Placental epithelial cell (primary cell): ENCODE measurements around the gene C2CD2L. TPM values are rescaled to one million over a fixed set of nuclear protein-coding genes. Genes with fewer than 3 reads are reported as not detected.

Experiments used
- total RNA-seq: library from RNA; depleted of rRNA; stranded (reverse); fragments of >200 nt; gene quantifications from 2 replicates; pipeline ENCODE4 v1.2.3, GENCODE V29; 2012

Gene C2CD2L
- total RNA-seq, result 2.4 and 4.6 TPM in 2 replicates

DNA sequence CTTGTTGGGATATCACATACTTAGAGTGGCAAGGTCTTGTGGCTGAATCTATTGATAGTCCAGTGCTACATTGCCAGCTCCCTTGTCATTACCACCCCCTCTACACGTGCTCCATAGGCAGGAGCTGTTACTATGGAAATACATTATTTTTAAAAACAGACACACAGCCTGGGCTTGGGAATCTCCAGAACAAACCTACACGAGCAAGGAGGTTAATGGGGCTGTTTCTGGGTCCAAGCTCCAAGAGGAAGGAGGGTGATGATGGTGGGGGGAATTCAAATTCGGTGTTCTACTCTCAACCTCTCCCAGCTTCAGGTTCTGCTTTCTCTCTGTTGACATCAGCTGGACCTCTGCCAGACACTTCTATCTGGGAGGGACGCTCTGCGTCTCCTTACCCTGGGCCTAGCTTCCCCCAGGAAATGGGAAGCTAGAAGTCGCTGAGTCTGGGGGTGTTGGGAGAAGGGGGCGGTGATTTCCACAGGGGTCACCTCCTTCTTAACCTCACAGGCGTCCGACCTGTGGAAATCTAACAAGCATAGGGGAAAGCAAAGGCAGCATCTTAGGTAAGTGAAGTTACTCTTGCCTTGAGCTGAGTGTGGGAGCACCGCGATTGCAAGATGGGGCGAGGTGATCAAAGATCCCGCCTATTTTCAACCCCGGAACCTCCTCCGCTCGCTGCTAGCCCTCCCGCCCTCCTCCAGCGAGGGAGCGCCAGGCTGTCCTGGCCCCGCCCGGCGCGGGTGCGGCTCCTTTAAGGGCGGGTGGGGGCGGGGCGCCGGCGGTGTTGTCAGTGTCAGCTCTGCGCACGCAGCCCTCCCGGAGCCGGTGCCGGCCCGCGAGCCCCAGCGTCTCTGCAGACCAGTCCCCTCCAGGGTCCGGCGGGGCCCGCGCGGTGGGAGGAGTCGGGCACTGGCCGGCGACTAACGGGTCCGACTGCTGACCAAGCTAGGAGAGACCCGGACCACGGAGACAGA lies at the start of gene C2CD2L:
Gene C2CD2L, plus strand, starts transcription at position 781 of the 974 bp plus-strand sequence. CDS start 398 bp downstream, outside the sequence.

DNA sequence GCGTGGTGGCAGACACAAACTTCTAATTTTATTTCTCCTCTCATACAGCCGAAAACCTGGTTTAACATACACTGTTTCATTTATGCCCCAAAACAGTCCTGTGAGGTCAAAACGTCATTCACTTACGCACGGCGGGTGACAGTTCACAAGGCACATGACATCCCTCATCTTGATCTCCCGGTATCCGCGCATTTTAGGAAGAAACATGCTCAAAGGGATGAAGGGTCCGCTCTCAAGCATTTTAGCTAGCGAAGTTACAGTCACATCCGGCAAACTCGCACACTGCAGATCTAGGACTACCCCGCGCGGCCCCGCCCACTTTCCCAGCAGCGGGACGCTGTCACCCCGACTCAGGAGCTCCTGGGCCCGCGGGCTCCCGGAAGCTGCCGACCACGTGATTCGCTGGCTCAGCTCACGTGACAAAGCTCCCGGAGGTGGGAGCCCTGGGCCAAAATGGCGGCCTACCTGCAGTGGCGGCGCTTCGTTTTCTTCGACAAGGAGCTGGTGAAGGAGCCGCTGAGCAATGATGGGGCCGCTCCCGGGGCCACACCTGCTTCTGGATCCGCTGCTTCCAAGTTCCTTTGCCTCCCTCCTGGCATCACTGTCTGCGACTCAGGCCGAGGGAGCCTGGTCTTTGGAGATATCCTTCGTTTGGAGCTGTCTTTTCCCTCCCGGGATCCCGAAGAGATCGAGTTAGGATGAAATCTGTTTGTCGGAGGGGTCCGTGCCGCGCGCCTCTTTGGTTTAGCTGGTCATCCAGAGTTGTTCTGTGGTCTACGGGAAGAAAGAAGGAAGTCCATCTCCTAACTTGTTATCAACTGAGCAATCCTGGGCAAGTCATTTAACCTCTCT lies 39.5 kb upstream of the C2CD2L start, which contains the start of gene VPS11:
Gene VPS11, plus strand, starts transcription at position 448 of the 852 bp plus-strand sequence. Its CDS starts 6 bp downstream, at position 454.

DNA sequence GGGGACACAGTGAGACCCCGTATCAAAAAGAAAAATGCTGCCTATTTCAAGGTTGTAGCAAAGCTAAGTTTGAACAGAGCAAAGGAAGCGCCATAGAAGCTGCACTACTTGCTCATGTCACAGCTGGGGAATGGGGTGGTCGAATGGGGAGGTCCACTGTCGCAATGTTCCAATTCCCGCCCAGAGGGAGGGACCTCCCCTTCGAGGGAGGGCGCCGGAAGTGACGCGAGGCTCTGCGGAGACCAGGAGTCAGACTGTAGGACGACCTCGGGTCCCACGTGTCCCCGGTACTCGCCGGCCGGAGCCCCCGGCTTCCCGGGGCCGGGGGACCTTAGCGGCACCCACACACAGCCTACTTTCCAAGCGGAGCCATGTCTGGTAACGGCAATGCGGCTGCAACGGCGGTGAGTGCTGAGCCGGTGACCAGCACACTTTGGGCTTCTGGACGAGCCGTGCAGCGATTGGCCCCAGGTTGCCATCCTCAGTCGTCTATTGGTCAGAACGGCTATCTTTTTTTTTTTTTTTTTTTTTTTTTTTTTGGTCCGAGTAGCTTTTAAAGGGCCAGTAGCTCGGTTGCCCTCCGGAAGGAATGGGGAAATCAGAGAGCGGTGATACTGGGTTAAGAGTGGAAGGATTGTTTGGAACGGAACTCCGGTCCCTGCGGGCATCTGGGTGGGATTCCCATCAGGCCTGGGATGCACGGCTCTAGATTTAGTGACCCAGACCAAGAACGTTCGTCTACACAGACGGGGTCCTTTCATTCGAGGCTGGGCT lies 22.3 kb upstream of the C2CD2L start, which contains the start of gene HMBS:
Gene HMBS, plus strand, starts transcription at position 219 of the 774 bp plus-strand sequence. Its CDS starts 153 bp downstream, at position 372.

DNA sequence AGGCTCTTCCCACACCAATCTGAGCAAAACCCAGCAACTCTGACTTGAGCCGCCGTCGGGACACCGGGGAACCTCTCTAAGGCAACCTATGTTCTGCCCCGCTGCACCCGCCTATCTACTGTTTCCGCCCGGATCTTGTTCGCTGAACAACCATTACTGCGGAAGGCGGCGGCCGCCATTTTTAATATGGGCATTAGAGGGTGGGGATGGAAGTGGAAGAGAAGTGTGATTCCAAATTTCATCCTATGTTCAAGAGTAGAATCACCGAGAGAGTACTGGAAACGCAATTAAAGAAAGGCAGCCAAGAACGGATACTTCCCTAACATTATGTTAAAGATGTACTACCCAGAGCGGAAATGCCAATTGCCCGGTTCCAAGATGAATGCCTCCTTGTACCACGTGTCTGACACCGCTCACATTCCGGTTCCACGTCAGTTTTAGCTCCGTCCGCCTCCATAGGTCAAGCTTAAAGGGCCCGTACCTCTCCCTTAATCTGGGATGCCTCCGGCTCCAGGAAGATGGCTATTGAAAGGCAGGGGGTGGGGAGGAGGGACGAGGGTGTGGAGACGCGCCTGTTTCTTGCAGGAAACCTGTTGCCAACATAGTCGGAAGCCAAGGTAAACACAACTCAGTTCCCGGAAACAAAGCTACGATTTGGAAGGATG lies 5.3 kb upstream of the C2CD2L start, which contains the start of gene DPAGT1:
Gene DPAGT1, minus strand, starts transcription at position 95 of the 665 bp plus-strand sequence. CDS start 198 bp downstream, outside the sequence.

DNA sequence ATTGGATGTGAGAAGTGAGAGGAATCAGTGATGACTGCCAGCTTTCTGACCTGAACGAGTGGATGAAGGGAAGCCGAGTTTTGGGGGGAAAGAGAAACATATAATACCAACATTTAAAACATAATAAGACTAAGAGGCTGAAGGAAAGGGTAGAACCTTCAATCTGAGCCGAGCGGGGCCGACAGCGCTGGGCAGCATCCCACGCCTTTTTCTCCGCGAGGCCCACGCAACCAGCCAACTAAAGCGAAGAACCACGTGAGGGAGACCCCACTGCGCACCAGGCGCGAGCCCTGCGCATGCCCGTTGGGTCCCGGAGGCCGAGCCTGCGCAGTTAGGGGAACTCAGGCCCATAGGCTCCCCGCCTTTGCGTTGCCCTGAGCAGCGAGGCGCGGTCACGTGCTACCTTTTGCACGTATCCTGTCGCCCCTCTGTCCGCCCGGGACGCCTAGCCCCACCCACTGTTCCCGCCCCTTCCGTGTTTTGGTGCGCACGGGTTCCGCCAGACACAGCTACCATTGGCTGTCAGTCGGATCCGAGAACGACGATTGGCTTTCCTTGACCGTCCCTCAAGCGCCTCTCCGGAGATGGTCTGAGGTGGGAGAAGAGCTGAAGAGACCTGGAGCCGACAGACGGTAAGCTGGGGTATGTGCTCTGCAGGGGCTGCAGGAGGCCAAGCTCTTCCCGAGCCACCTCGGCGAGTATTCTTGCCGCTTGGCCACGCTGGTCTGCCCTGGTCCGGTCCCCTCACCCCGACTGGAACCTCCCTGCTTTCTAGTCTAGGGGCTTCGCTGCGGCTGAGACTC lies 14.1 kb downstream of the C2CD2L start, which contains the start of gene HINFP:
Gene HINFP, plus strand, starts transcription at position 573 of the 803 bp plus-strand sequence. CDS start 5,365 bp downstream, outside the sequence.

GRCh38 chr11:119149018-119149785 lies 42.1 kb downstream of the C2CD2L start, which contains the start of gene ABCG4:
TSS of gene ABCG4 (plus strand) at chr11:119149052. CDS start at chr11:119149966, 914 bp downstream.

Other genes starting within 250 kb of the C2CD2L start
- 0.11 TPM in 1 of 2 replicates, not detected in the other for gene CXCR5, start 223.5 kb upstream of the C2CD2L start, total RNA-seq
- gene BCL9L, start 181.4 kb upstream of the C2CD2L start, total RNA-seq, result 31.4 and 35.3 TPM in 2 replicates
- gene UPK2, start 151.0 kb upstream of the C2CD2L start, total RNA-seq, result 0.33 and 2.4 TPM in 2 replicates
- gene FOXR1, start 135.6 kb upstream of the C2CD2L start, total RNA-seq, result not detected in 2 replicates
- gene CENATAC, start 109.2 kb upstream of the C2CD2L start, total RNA-seq, result 16.8 and 20.8 TPM in 2 replicates
- 703 and 705 TPM in 2 replicates for gene RPS25, start 89.0 kb upstream of the C2CD2L start, total RNA-seq
- gene TRAPPC4, start 88.6 kb upstream of the C2CD2L start, total RNA-seq, result 91.3 and 95.8 TPM in 2 replicates
- gene SLC37A4, start 76.5 kb upstream of the C2CD2L start, total RNA-seq, result 26.3 and 30.4 TPM in 2 replicates
- gene HYOU1, start 50.1 kb upstream of the C2CD2L start, total RNA-seq, result 63.6 and 225 TPM in 2 replicates
- gene VPS11, start 39.5 kb upstream of the C2CD2L start, total RNA-seq, result 23.2 and 28.7 TPM in 2 replicates
- 2.7 and 12.8 TPM in 2 replicates for gene HMBS, start 22.5 kb upstream of the C2CD2L start, total RNA-seq
- gene DPAGT1, start 5.5 kb upstream of the C2CD2L start, total RNA-seq, result 20.0 and 32.4 TPM in 2 replicates
- 20.4 and 21.0 TPM in 2 replicates for gene HINFP, start 14.2 kb downstream of the C2CD2L start, total RNA-seq
- gene ABCG4, start 41.7 kb downstream of the C2CD2L start, total RNA-seq, result under 0.01 and 0.11 TPM in 2 replicates
- 20.0 and 32.3 TPM in 2 replicates for gene NLRX1, start 61.4 kb downstream of the C2CD2L start, total RNA-seq
- gene NHERF4, start 78.1 kb downstream of the C2CD2L start, total RNA-seq, result not detected in 2 replicates
- gene CBL, start 99.0 kb downstream of the C2CD2L start, total RNA-seq, result 5.5 and 8.1 TPM in 2 replicates
- gene MCAM, start 209.8 kb downstream of the C2CD2L start, total RNA-seq, result 0.39 and 5.9 TPM in 2 replicates
- gene RNF26, start 227.2 kb downstream of the C2CD2L start, total RNA-seq, result 5.5 and 6.2 TPM in 2 replicates
- under 0.01 TPM in 1 of 2 replicates, not detected in the other for gene C1QTNF5, start 233.5 kb downstream of the C2CD2L start, total RNA-seq
- not detected in 2 replicates for gene MFRP, start 239.4 kb downstream of the C2CD2L start, total RNA-seq